Measurements from ENCODE around the gene RAMP3.
"Not testable (repeated sequence)": the region's sequence is repeated elsewhere in the genome, so short reads cannot be mapped to it uniquely, and the experiment has no call there.

Gene RAMP3, protein sequence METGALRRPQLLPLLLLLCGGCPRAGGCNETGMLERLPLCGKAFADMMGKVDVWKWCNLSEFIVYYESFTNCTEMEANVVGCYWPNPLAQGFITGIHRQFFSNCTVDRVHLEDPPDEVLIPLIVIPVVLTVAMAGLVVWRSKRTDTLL

GRCh38 chr7:45157653-45158401, at the start of gene RAMP3:
TSS of gene RAMP3 (plus strand) at chr7:45157791. CDS start at chr7:45157829, 38 bp downstream.
- DNase-seq, result peak in 2 of 56 donors; percentile 3 to 27

DNA sequence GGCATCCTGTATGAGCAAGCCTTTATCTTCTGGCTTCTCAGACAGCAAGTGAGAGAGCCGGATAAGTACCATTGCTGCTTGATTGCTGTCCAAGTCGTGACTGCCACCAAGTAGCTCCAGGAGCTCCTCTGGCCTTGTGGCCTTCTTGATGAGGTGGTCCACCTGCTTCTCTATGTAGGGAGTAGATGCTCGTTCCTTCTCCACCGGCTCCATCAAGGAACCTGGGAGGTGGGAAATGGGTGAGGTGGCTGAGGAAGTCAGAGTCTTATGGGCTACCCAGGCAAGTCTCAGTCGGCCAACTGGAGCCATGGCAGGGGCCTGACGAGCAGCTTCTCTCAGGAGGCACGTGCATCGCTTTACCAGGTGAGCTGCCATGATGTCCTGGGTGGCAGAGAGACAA, 48.7 kb upstream of the RAMP3 start:
- no peak for DNase-seq

DNA sequence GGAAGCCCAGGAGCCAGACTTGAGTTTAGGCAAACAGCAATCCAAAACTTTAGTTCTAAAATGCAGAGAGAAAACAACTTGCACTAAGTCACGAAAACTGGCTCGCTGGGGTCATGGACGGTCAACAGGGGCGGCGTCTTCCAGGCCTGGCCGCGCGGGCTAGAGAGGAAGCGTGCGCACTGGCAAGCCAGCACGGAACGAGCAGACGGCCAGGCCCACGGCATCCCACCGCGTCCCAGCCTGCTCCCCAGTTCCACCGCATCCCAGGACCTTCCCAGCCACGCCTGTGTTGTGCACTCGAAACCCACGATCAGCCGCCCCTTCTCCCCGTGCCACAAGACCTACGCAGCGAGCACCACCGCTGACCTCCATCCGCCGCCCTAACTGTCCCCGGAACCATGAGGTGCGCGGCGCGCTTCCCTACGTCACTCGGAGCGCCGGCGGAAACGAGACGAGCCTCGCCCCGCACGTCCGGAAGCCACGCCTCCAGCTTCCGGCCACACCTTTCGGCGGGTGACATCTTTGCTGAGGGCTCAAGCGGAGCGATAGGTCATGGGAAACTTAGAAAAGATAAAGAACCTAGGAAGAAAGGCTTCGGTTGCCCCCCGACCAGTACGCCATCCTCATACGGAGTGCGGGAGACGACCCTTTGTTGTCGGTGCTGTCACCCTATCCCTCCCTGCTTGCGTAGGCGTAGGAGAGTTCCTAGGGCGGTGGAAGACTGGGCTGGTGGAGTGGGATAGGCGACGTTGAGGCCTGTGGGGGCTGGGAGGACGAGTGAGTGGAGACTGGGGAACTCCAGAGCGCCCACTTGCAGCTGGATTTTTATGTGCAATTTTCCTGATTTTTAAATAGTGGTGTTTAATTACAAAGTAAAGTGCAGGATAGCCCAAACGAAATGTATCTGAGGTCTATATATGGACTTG, 46.0 kb upstream of the RAMP3 start, which contains the start of gene TBRG4:
Gene TBRG4 (minus strand): TSS at position 400 of the 926 bp plus-strand sequence. CDS start 2,460 bp downstream, outside the sequence.
- DNase-seq, result peak; percentile 65 to 98 (median 90)

GRCh38 chr7:45112648-45113047, 44.9 kb upstream of the RAMP3 start:
- DNase-seq, result no peak

DNA sequence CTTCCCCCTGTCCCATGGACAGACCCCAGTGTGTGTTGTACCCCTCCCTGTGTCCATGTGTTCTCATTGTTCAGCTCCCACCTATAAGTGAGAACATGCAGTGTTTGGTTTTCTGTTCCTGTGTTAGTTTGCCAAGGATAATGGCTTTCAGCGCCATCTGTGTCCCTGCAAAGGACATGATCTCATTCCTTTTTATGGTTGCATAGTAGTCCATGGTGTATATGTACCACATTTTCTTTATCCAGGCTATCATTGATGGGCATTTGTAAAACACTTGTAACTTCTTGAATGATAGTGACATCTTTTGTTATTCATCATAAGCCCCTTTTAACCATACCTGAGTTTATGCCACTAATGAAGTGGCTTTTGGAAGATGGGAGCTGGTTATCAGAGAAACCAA, 43.3 kb upstream of the RAMP3 start:
- DNase-seq, result not testable (repeated sequence)

DNA sequence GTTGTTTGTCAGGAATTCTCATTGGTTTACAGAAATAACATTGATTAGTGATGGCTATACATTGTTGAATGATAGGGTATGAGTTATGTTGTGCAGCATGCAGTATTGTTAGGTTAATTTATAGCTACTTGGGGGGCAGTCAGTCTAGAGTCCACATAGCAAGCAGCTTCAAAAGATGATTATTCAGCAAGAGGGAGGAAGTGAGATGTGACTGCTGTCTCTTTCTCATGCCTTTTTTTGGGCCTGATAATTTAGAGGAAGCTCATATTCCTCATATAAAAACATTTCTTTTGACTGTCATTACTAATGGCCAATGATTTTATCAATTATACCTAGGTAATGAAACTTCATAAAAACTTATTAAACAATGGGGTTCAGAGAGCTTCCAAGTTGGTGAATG, 42.7 kb upstream of the RAMP3 start:
- DNase-seq, result no peak

- DNase-seq, result no peak
Observed at GRCh38 chr7:45116048-45116447, 41.5 kb upstream of the RAMP3 start.

GRCh38 chr7:45117582-45117981, 40.0 kb upstream of the RAMP3 start:
- DNase-seq, result no peak

DNA sequence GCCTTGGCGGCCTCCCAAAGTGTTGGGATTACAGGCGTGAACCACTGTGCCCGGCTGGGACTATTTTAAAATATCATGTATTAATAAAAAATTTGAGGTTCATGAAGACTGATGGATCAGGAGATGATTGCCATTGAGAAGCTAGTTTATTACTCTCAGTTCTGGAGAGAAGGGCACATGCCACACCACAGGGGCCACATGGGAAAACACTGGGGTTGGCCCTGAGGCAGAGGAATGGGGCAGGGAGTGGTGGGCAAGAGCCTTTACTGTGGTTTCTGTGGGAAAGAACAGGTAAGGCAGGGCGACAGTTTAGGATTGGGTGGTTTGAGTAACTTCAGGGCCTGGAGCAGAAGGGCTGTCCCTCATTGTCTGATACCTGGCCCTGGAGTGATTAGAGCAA, 39.3 kb upstream of the RAMP3 start:
- DNase-seq, result no peak

- no peak for DNase-seq
Observed at GRCh38 chr7:45118889-45119331, 38.7 kb upstream of the RAMP3 start.

- DNase-seq, result no peak
Observed at GRCh38 chr7:45119550-45119949, 38.0 kb upstream of the RAMP3 start.

DNA sequence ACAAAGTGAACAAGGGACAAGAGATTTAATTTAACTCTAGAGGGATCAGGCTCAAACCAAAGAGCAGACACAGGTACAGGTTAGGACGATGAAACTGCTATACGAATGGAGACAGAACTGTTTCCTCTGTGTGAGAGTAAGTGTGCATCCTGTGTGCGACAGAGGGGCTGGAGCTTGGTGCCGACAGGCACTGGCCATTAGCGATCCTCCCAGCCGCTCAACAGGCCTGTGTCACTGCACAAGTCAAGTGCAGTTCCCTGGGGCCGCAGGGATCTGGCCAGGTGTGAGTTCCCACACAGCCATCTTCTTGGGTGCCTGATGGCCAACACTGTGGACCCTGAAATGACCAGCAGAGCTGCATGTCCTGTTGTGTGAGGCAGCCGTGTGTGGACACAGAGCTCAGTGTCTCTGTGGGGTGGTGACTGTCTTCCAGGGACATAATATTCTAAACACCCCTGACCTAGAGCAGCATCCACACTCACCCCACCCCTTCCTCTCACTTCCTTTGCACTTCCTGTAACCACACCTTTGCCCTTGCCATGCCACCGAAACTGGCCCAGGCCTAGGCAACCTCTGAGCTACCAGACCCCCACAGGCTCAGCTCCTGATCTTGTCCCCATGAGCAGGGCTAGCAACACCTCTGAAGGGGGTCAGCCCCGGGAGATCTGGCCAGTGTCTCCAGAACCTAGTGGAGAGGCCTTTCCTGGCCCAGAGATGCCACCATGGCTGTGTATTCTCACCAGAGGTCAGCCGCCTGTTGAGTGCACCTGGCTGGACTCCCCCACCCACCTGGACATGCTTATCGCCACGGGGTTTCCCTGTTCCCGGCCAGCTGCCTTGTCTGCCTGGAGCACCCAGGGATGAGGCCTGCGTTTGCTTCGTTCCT, 34.4 kb upstream of the RAMP3 start:
- DNase-seq, result no peak

DNA sequence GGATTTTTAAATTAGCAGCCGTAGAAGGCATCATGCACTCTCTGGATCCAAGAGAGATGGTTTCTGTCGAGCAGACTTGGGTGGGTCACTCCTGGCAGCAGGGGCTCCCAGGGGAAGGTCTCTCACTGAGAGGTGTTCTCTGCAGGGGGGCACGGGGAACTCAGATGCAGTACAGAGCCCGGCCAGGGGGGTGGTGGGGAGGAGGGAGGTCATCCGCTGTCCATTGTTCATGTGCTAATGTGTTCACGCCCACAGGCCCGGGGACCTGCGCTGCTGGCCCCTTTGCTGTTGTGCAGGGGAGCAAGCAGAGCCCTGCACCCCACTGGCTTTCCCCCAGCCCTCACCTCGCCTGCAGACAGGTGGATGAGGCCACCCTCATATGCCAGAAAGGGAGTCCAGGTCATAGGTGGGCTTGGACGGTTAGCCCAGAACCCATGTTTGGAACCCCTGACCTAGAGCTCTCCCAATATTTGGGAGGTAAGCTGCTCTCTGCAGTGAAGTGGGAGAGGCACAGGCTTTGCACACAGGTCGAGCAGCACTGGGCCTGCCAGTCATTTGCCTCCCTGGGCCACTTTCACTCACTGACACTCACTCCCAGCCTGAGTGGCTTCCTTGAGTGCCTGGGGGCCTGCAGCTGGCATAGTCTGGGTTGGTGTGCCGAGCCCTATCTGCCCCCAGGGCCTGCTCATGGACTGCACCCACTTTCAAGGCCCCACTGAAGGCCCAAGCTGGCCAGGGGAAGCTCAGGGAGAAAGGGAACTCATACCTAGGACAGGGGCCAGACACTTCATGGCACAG, 33.5 kb upstream of the RAMP3 start:
- no peak for DNase-seq

GRCh38 chr7:45125193-45125904, 32.2 kb upstream of the RAMP3 start:
- DNase-seq, result no peak

DNA sequence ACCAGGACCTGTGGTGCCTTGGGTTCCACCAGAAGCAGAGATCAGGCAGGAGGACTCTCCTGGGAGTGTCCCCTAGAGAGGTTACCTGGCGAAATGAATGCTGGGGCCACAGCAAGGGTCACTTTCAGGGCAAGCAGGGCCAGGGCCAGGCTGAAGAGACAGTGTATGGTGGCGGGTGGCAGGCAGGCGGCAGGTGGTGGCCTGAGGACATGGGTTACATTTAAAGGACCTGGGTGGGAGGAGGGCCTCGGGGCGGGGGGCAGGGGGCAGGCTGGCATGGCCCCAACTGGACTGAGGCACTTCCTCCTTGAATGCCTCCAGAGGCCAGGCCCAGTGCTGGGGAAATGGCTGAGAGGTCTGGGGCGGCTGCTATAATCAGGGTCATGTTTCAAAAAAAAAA, 31.4 kb upstream of the RAMP3 start:
- no peak for DNase-seq

DNA sequence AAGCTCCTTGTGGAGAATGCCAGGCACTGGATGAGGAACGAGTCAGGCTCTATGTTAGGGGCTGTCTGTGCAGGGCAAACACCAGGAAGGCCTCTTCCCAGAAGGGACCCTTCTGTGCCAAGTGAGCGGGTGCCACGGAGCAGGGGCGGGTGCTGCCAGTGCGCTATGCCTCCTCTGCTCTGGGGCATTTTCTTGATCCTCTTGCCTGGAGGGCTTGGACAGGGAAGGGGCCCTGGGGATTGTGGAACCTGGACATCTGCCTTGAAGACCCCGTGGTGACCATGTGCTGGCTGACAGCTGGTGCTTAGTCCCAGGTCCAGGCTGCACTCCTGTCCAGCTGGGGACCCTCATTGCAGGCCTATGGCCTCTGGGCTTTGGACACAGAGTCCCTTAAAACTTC, 30.7 kb upstream of the RAMP3 start:
- no peak for DNase-seq

DNA sequence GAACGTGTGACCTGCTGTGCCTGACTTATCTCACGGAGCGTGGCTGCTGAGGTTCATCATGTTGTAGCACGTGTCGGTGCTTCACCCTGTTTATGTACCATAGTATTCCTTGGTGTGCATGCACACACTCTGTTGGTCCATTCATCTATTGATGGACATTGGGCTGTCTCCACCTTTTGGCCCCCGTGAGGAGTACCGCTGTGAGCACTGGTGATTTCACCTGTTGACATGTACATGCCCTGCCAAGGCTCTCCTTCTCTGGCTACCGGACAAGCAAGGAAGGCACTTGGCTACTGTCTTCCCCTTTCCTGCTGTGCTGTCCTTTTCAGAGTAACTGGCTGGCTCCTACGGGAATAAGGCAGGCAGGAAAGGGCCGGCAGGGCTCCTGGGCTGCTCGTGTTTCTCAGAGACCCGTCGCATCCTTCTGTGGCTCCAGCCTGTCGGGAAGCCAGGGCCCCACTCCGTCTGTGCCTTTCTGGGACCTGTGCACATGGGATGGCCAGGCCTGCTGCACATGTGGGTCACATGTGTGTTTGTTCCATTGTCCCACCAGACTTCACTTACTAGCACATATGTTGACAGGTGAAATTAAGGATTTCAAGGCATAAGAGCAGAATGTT, 28.3 kb upstream of the RAMP3 start:
- DNase-seq, result no peak

- no peak for DNase-seq
Observed at GRCh38 chr7:45129906-45130305, 27.7 kb upstream of the RAMP3 start.

DNA sequence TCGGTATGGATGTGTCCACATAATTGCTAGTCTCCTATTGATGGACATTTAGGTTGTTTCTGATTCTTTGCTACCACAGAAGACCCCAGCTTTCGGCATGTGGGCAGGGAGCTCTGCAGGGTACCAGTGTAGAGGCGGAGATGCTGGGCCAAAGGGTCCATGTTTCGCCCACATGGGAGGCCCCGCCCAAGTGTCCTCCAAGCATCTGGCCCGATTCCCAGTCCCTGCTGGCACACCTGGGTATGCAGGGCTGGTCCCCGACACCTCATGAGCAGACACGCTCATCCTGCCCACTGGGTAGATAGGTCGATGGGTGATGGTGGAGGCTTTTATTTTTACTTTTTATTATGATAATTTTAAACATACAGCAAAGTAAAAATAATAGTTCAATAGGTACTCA, 26.7 kb upstream of the RAMP3 start:
- no peak for DNase-seq
